NCI-H774 (cell line): Measurements from ENCODE around the gene ITGA1.
"Not testable (repeated sequence)": the region's sequence is repeated elsewhere in the genome, so short reads cannot be mapped to it uniquely, and the experiment has no call there.

Experiments used
- DNase-seq: peaks from one replicate; lab custom pipeline; 2025; lab: John Stamatoyannopoulos, UW

ITGA1 gene

DNA sequence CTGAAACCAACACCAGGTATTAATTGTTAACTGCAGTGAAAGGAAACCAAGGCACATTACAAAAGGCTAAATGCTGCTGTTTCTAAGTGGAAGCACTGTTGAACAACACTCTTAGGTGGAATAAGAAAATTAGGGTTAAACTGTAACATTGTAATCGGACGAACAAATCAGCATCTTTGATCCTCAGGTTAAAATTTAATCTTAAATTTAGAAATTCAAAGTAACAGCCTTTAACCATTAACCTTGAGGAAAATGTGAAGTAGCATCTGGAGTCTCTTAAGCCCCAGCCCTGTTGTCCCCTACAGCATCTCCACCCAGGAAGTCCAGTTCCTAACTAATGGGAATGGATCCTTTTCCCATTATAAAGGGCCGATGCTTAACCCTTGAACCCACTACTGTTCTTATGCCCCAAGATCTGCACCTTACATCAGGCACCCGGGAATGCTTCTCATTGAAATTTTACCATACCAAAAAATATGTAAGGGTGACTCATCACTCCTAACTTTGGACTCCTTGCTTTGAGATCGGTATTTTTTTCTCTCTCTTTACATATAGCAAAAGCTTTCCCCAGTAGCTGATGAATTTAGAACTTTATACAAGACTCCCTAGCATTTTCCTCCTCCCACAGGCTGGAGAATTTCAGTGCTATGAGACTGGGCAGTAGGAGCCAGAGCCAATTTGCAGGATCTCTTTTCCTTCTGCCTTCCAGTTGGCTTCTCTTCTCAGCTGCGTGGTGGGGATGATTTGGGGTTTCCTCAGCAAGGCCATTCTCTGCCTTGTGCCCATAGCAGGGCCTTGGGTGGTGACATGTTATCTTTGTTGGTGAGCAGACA lies 169.4 kb downstream of the ITGA1 start:
- no peak for DNase-seq

- DNase-seq = peak; percentile 14
Observed at GRCh38 chr5:52961274-52961681, 173.6 kb downstream of the ITGA1 start.

DNA sequence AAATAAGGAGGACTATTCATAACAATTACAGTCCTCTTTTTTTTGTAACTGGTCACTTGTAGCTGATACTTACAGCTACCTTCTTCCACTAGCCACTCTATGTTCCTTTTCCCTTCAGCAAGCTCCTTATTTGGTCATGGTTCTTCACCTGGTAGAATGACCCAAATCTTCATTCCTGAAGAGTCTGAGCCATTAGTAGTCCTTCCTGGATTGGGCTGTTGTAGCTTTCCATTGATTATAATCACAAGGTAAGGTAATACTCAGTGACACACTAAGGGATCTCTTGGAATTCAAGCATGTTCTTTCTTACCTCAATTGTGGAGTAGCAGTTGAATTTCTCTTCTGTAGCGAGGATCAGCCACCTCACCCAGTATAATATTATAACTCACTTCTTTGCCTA lies 175.9 kb downstream of the ITGA1 start:
- no peak for DNase-seq

DNA sequence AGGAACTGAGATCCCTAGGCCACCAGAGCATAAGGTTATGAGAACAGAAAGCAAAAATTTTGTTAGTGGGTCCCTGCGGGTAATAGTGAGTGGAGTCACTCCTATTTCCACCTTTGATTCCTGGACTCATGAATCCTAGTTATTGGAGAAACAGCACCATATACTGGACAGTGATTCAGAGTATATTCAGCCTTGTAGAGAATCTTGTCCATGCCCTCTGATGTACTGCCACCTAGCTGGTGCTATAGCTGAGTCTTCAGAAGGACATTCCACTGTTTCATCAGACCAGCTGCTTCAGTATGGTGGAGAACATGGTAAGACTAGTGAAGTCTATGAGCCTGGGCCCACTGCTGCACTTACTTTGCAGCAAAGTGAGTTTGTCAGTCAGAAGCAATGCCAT lies 176.4 kb downstream of the ITGA1 start:
- no peak for DNase-seq

- not testable (repeated sequence) for DNase-seq
Observed at GRCh38 chr5:52976157-52976556, 188.4 kb downstream of the ITGA1 start.

DNA sequence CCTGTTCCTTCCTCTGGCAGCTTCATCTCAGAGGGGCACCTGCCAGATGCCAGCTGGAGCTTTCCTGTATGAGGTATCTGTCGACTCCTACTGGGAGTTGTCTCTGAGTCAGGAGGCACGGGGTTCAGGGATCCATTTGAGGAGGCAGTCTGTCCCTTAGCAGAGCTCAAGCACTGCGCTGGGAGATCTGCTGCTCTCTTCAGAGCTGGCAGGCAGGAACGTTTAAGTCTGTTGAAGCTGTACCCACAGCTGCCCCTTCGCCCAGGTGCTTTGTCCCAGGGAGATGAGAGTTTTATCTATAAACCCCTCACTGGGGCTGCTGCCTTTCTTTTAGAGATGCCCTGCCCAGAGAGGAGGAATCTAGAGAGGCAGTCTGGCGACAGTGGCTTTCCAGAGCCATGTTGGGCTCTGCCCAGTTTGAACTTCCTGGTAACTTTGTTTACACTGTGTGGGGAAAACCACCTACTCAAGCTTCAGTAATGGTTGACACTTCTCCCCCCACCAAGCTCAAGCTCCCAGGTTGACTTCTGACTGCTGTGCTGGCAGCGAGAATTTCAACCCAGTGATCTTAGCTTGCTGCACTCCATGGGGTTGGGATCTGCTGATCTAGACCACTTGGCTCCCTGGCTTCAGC lies 189.7 kb downstream of the ITGA1 start:
- DNase-seq = no peak

DNA sequence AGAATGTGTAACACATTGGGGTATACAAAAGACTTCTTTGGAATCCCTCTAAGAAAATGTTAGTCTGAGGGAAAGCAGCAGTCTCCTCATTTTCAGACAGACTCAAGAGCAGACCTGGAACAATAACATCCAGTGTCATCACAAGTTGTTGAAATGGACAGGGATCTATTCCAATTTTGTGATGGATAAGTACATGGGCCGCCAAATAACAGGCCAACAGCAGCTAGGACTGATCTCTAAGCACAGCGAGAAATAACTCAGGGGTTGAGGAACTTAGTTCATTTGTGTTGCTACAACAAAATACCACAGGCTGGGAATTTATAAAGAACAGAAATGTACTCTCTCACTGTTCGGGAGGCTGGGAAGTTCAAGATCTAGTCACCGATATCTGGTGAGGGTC lies 193.8 kb downstream of the ITGA1 start:
- no peak for DNase-seq

DNA sequence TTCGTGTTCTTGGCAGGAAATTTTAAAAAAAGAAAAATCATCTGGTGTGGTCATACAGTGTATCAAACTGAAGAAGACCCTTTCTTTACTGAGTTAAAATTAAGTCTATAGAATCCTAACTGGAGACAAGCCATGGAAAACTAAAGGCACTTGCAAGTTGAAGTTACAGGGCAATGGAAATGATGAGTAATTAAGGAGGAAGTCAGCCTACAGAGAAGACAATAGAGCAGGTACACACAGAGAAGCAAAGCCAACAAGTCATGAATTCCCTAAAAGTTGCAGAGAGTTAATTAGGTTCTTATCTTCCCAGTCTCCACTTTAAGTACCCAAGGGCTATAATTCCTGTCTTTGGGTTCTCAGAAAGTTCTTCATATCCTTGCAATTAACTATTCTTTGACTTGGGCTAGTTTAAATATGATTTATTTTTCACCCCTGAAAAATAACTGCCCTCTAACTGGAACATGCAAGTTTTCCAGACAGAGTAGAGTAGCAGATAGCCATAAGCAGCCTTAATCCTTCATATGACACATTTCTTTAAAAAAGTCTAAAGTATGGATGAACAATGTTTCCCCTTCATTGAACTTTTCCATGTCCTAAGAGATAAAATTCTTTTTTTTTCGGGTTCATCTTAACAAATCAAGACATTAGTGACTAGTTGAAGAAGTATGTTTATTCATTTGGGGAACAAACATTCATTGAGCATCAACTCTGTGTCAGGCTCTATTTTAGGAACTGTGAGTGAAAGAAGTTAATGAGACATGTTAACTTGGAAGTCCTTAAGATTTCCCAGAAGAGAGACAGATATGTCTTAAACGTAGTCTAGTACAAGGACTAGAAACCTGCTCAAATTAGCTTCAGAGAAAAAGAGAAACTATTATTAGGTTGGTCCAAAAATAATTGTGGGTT lies 196.3 kb downstream of the ITGA1 start:
- DNase-seq = no peak

GRCh38 chr5:52985306-52985705 lies 197.6 kb downstream of the ITGA1 start:
- no peak for DNase-seq

- DNase-seq = no peak
Observed at GRCh38 chr5:52987711-52988331, 200.1 kb downstream of the ITGA1 start.

DNA sequence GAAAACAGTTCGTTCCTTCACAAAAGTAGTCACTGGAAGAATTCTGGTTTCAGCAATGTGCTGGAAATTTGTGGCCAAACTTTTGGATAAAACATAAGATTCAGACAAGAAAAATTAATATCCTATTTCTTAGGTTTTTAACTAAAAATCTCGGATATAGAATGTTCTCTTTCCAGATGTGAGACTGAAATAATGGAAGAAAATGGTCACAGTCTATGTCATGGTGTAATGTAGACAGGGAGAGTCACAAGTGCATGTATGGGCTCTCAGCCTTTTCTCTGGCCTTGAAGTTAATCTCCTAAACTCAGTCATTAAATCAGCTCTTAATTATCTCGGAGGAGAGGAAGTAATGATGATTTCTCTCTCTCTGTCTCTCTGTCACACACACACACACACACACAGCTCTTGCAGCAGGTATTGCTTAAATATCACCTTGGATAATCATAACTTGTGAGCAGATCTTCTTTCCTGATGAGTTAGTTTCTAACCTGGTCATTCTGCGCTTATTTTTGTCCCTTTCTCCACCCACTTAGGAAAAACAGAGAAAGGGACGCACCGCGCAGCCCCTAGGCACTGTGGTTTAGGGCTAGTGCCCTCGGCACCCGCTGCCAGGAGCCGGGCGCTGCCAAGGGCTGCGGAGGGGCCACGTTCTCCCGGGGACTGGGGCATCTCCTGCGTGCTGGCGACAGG lies 200.8 kb downstream of the ITGA1 start:
- DNase-seq = no peak

GRCh38 chr5:52989025-52989780 lies 201.5 kb downstream of the ITGA1 start, which contains the start of gene ITGA2:
ITGA2 (plus strand) TSS chr5:52989352; CDS start chr5:52989469, 117 bp downstream.
- peak; percentile 39 for DNase-seq

- no peak for DNase-seq
Observed at GRCh38 chr5:52989781-52990527, 202.2 kb downstream of the ITGA1 start.

- DNase-seq = no peak
Observed at GRCh38 chr5:52990528-52990925, 202.8 kb downstream of the ITGA1 start.

- DNase-seq = no peak
Observed at GRCh38 chr5:52993367-52993766, 205.7 kb downstream of the ITGA1 start.

GRCh38 chr5:52994266-52994665 lies 206.6 kb downstream of the ITGA1 start:
- DNase-seq = no peak

DNA sequence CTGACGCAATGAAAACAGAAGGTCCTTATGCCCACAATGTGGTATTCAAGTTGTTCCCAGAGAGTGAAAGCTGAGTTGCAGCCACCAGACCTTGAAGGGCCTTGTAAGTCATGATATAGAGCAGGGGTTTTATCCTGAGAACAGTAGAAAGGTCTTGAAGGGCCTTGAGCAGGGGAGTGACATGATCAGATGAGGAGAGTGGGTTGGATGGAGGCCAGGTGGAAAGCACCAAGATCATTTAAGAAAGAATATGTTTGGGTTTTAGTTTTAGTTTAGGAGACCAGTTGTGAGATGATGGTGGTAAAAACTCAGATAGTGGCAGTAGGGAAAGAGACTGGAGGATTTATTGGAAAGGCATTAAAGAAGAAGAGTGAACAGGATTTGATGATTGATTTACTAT lies 207.4 kb downstream of the ITGA1 start:
- DNase-seq = no peak

- no peak for DNase-seq
Observed at GRCh38 chr5:52995914-52996313, 208.2 kb downstream of the ITGA1 start.

DNA sequence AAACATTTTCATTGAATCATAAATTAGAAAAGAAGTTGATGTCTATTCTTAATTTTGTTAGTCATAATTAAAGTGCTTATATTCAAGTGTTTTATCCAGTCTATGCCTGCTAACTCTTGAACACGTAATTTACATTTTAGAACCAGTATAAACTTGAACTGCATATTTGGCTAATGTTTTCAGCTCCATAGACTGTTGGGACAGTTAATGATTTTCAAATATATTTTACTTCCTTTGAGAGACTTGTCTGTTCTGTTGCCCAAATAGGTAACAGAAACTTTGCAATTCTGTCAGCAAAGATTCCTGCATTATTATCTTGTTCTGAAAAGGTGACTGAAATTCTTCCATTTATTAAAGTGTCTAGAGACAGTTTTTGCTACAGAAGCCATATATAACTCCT lies 209.3 kb downstream of the ITGA1 start:
- no peak for DNase-seq

DNA sequence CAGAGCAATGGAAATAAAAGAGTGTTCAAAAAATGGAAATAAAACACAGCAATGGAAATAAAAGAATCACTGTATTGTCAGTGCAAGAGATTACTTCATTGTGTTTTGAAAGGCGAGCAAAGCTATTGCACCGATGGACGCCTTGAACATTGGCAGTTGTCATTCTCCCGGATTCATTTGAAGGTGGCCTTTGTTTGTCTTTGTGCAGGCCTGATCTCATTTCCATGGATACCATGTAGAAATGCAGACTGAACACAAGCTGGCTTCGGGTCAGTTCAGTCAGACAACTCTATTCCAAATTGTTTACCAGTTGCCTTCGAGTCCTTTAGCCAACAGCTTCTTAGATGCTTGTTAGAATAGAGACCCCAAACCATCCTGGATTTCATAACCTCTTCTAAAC lies 209.7 kb downstream of the ITGA1 start:
- DNase-seq = peak; percentile 58
